ENCODE results near the gene ERH.

The ERH gene

DNA sequence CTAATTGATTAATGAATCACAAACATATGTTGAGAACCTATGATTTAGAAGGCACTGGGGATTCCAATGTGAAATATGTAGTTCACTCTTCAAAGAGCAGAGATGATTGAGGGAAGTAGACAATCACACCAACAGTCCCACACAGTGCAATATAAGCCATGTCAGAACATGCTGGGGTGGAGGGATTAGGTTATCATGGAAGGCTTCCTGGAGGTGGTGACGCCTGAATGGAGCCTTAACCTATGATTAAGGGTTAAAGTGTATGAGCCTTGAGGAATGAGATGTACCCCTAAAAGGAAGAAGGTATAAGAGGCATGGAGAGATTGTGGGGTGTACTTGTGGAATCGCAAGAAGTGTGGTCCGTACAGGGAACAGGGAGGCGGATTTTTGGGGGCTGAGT lies 31.3 kb downstream of the ERH start:
- Histone ChIP-seq H3K4me1 (ENCODE audit: insufficient read depth, low read length) (0 out of 2 replicates have a peak, but pooled peaks cover 8% of the 10 kb centered on the region), H3K27me3 (ENCODE audit: insufficient read depth, low read length) (no peaks in the 10 kb centered on the region), H3K36me3 (ENCODE audit: insufficient read depth, low read length) (no peaks in the 10 kb centered on the region), H3K27ac (ENCODE audit: low read depth, low read length) (no peak overlapping the region), H3K9me3 (ENCODE audit: insufficient read depth, low read depth, low read length) (no peaks in the 10 kb centered on the region), H3K9ac (ENCODE audit: low read depth, low read length) (no peak overlapping the region), H3K4me3 (ENCODE audit: low read length) (no peak overlapping the region)
- WGBS: 94% methylated on average over 4 of the region's 4 CpGs

- Histone ChIP-seq H3K27ac (ENCODE audit: low read depth, low read length) (no peak overlapping the region), H3K4me1 (ENCODE audit: insufficient read depth, low read length) (0 out of 2 replicates have a peak, but pooled peaks cover 8% of the 10 kb centered on the region), H3K27me3 (ENCODE audit: insufficient read depth, low read length) (no peaks in the 10 kb centered on the region), H3K36me3 (ENCODE audit: insufficient read depth, low read length) (no peaks in the 10 kb centered on the region), H3K9me3 (ENCODE audit: insufficient read depth, low read depth, low read length) (no peaks in the 10 kb centered on the region), H3K4me3 (ENCODE audit: low read length) (no peak overlapping the region), H3K9ac (ENCODE audit: low read depth, low read length) (no peak overlapping the region)
- 72% methylated on average over 3 of the region's 3 CpGs for WGBS
Measured at GRCh38 chr14:69366069-69366468, 32.0 kb downstream of the ERH start.

DNA sequence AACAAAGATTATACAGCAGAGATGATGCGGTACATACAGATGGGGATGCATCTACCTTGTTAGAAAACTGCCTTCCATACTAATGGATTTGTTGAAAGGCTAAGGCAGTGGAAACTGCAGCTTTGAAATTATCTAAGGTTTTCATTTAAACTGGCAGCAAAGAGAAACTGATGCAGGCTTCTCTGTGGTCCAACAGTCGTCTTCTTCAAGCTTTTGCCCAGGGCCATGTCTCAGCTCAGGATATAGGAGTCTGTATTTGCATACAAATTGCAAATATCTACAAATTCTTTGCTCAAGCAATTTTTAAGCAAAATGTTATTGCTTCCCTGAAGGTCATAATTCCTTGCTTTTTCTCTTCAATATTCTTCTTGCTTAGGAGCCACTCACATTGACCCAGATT lies 33.7 kb downstream of the ERH start:
- Histone ChIP-seq H3K27me3 (ENCODE audit: insufficient read depth, low read length) (no peaks in the 10 kb centered on the region), H3K27ac (ENCODE audit: low read depth, low read length) (no peak overlapping the region), H3K9ac (ENCODE audit: low read depth, low read length) (no peak overlapping the region), H3K4me1 (ENCODE audit: insufficient read depth, low read length) (no peaks in the 10 kb centered on the region), H3K9me3 (ENCODE audit: insufficient read depth, low read depth, low read length) (no peaks in the 10 kb centered on the region), H3K36me3 (ENCODE audit: insufficient read depth, low read length) (no peaks in the 10 kb centered on the region), H3K4me3 (ENCODE audit: low read length) (no peak overlapping the region)
- WGBS: 90% methylated on average over 2 of the region's 2 CpGs

GRCh38 chr14:69363964-69364363 lies 34.1 kb downstream of the ERH start:
- H3K9me3 ChIP-seq (ENCODE audit: insufficient read depth, low read depth, low read length): no peaks in the 10 kb centered on the region
- 89% methylated on average over 4 of the region's 4 CpGs for WGBS

GRCh38 chr14:69363055-69363454 lies 35.0 kb downstream of the ERH start:
- H3K9me3 ChIP-seq (ENCODE audit: insufficient read depth, low read depth, low read length): no peaks in the 10 kb centered on the region
- H3K27ac ChIP-seq (ENCODE audit: low read depth, low read length): no peak overlapping the region
- H3K4me3 ChIP-seq (ENCODE audit: low read length): no peak overlapping the region
- H3K4me1 ChIP-seq (ENCODE audit: insufficient read depth, low read length): no peaks in the 10 kb centered on the region
- WGBS: 54% methylated on average over 9 of the region's 9 CpGs
- H3K36me3 ChIP-seq (ENCODE audit: insufficient read depth, low read length): no peaks in the 10 kb centered on the region
- H3K9ac ChIP-seq (ENCODE audit: low read depth, low read length): no peak overlapping the region
- no peaks in the 10 kb centered on the region for H3K27me3 ChIP-seq (ENCODE audit: insufficient read depth, low read length)

More at GRCh38 chr14:69363964-69364363, 34.1 kb downstream of the ERH start:
- Histone ChIP-seq H3K27ac (ENCODE audit: low read depth, low read length) (no peak overlapping the region), H3K9ac (ENCODE audit: low read depth, low read length) (no peak overlapping the region), H3K27me3 (ENCODE audit: insufficient read depth, low read length) (no peaks in the 10 kb centered on the region), H3K36me3 (ENCODE audit: insufficient read depth, low read length) (no peaks in the 10 kb centered on the region), H3K4me3 (ENCODE audit: low read length) (no peak overlapping the region), H3K4me1 (ENCODE audit: insufficient read depth, low read length) (no peaks in the 10 kb centered on the region)

DNA sequence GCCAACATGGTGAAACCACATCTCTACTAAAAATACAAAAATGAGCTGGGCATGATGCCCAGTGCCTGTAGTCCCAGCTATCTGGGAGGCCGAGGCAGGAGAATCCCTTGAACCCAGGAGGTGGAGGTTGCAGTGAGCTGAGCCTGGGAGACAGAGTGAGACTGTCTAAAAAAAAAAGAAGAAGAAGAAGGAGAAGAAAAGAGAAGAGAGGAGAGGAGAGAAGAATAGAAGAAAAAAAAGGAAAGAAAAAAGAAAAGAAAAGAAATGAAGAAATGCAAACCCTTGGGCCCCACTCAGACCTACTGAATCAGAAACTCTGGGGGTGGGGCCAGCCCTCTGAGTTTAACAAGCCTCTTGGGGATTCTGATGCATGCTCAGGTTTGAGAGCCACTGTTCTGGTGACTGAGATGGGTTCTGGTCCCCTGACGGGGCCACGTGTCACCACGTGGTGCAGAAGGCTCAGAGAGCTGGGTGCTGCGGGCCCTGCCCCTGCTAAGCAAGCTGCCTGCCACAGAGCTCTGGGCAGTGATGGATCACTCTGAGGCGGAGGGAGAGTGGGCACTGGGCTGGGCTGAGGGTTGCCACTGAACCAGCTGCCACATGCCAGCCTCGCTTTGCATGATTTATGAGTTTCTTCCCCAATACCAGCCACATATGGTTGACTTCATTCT lies 37.5 kb downstream of the ERH start:
- Histone ChIP-seq H3K9me3 (ENCODE audit: insufficient read depth, low read depth, low read length) (no peaks in the 10 kb centered on the region), H3K36me3 (ENCODE audit: insufficient read depth, low read length) (no peaks in the 10 kb centered on the region), H3K27me3 (ENCODE audit: insufficient read depth, low read length) (no peaks in the 10 kb centered on the region), H3K27ac (ENCODE audit: low read depth, low read length) (no peak overlapping the region), H3K4me1 (ENCODE audit: insufficient read depth, low read length) (no peaks in the 10 kb centered on the region), H3K9ac (ENCODE audit: low read depth, low read length) (no peak overlapping the region), H3K4me3 (ENCODE audit: low read length) (no peak overlapping the region)
- WGBS: 89% methylated on average over 7 of the region's 7 CpGs

GRCh38 chr14:69358966-69359365 lies 39.1 kb downstream of the ERH start:
- Histone ChIP-seq H3K27me3 (ENCODE audit: insufficient read depth, low read length) (no peaks in the 10 kb centered on the region), H3K9me3 (ENCODE audit: insufficient read depth, low read depth, low read length) (no peaks in the 10 kb centered on the region), H3K4me3 (ENCODE audit: low read length) (no peak overlapping the region), H3K9ac (ENCODE audit: low read depth, low read length) (no peak overlapping the region), H3K27ac (ENCODE audit: low read depth, low read length) (no peak overlapping the region), H3K36me3 (ENCODE audit: insufficient read depth, low read length) (no peaks in the 10 kb centered on the region), H3K4me1 (ENCODE audit: insufficient read depth, low read length) (no peaks in the 10 kb centered on the region)
- 88% methylated on average over 3 of the region's 3 CpGs for WGBS

GRCh38 chr14:69358233-69358963 lies 39.7 kb downstream of the ERH start:
- Histone ChIP-seq H3K36me3 (ENCODE audit: insufficient read depth, low read length) (no peaks in the 10 kb centered on the region), H3K9me3 (ENCODE audit: insufficient read depth, low read depth, low read length) (no peaks in the 10 kb centered on the region), H3K9ac (ENCODE audit: low read depth, low read length) (no peak overlapping the region), H3K4me1 (ENCODE audit: insufficient read depth, low read length) (no peaks in the 10 kb centered on the region), H3K27ac (ENCODE audit: low read depth, low read length) (no peak overlapping the region), H3K4me3 (ENCODE audit: low read length) (no peak overlapping the region), H3K27me3 (ENCODE audit: insufficient read depth, low read length) (no peaks in the 10 kb centered on the region)
- WGBS: 87% methylated on average over 12 of the region's 12 CpGs

DNA sequence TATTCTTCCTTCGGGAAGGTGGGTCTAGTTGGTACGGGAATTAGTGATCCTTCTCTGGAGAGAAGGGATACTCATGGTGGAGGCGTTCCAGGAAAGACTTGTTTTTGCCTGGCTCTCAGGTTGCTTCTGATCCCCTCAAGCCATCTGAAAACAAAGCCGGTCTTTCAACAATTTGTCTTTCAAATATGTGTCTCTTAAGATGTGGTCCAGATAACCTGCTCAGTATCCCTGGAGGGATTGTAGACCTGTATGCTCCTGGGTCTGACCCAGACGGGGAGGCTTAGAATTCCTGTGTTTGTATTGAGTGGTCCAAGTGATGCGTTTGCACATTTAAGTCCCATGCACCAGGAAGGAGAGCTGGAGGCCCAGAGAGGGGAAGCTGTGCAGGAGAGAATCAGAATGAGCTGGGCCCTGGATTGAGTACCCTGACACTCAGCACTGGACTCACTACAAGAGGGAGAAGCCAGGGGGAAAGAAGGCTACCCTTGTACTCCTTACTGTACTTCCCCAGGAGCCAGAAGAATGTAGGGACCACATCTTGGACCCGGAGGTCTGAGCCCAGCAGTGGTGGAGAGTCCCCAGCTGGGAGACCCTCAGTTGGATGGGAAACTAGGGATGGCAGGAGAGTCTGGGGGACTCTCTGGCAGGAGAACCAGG lies 40.4 kb downstream of the ERH start:
- 83% methylated on average over 7 of the region's 7 CpGs for WGBS
- Histone ChIP-seq H3K27ac (ENCODE audit: low read depth, low read length) (no peak overlapping the region), H3K9ac (ENCODE audit: low read depth, low read length) (no peak overlapping the region)

GRCh38 chr14:69356903-69357543 lies 41.1 kb downstream of the ERH start:
- Histone ChIP-seq H3K36me3 (ENCODE audit: insufficient read depth, low read length) (no peaks in the 10 kb centered on the region), H3K9me3 (ENCODE audit: insufficient read depth, low read depth, low read length) (no peaks in the 10 kb centered on the region), H3K9ac (ENCODE audit: low read depth, low read length) (no peak overlapping the region), H3K4me3 (ENCODE audit: low read length) (no peak overlapping the region), H3K4me1 (ENCODE audit: insufficient read depth, low read length) (no peaks in the 10 kb centered on the region), H3K27me3 (ENCODE audit: insufficient read depth, low read length) (no peaks in the 10 kb centered on the region), H3K27ac (ENCODE audit: low read depth, low read length) (no peak overlapping the region)
- WGBS: 88% methylated on average over 7 of the region's 7 CpGs

More for the DNA sequence above, 40.4 kb downstream of the ERH start:
- Histone ChIP-seq H3K4me1 (ENCODE audit: insufficient read depth, low read length) (no peaks in the 10 kb centered on the region), H3K9me3 (ENCODE audit: insufficient read depth, low read depth, low read length) (no peaks in the 10 kb centered on the region), H3K4me3 (ENCODE audit: low read length) (no peak overlapping the region), H3K27me3 (ENCODE audit: insufficient read depth, low read length) (no peaks in the 10 kb centered on the region), H3K36me3 (ENCODE audit: insufficient read depth, low read length) (no peaks in the 10 kb centered on the region)

Measured in HUES64 (cell line).